ENCODE results near the gene TCF4. TPM values are rescaled to one million over a fixed set of nuclear protein-coding genes. Genes with fewer than 3 reads are reported as not detected.

Gene TCF4
- total and polyA plus RNA-seq, 2 donors (not counting 3 experiments of a cell fraction or from before 2014, with no cell fraction given) = 183 to 390 TPM

- Histone ChIP-seq H3K79me2 (ENCODE audit: control insufficient read depth, insufficient read depth, low read length) (peaks cover 71% of the 10 kb centered on the region), H2AFZ (ENCODE audit: low read depth, low read length) (no peak overlapping the region), H3K9ac (replicated peaks; ENCODE audit: extremely low read depth, insufficient read depth, low read length) (no peak overlapping the region), H3K9me1 (replicated peaks; ENCODE audit: control insufficient read depth, extremely low read depth, insufficient read depth, low read length) (no peaks in the 10 kb centered on the region), H3K4me2 (ENCODE audit: insufficient read depth, low read length) (no peak overlapping the region), H3K27me3 (ENCODE audit: control insufficient read depth in 2 of 2, insufficient read depth in 2 of 2, low read length in 2 of 2) (no peaks in the 10 kb centered on the region), H3K9me3 (replicated peaks; ENCODE audit: control insufficient read depth, insufficient read depth, low read length) (no peaks in the 10 kb centered on the region), H3K4me3 (replicated peaks in 1 of 3; ENCODE audit: insufficient read depth in 1 of 3, low read depth in 1 of 3, low read length in 3 of 3) (no peak overlapping the region), H3K27ac (ENCODE audit: insufficient read depth, low read depth, low read length) (no peak overlapping the region), H4K20me1 (replicated peaks; ENCODE audit: control insufficient read depth, extremely low read depth, insufficient read depth, low read length) (peaks cover 42% of the 10 kb centered on the region), H3K4me1 (ENCODE audit: control insufficient read depth, extremely low read depth, insufficient read depth, low read length) (no peaks in the 10 kb centered on the region), H3K36me3 (ENCODE audit: control insufficient read depth in 2 of 2, extremely low read depth in 1 of 2, insufficient read depth in 2 of 2, low read length in 2 of 2) (peaks cover 0 to 2% of the 10 kb centered on the region in 2 experiments)
- dilution Hi-C loops (cut with MboI; ENCODE audit: extremely low pct_ligation_motif_present, low sequenced_read_pairs) = no loop called here
- CTCF ChIA-PET = interaction anchor here (0.8 kb wide), 1 partner anchor 8 kb away, joined by 3 read pairs; no protein-coding TSS in a partner anchor
- POLR2A ChIA-PET = no interaction called here
- no peak for TF ChIP-seq FOS (IDR thresholded peaks at IDR 0.05; ENCODE audit: borderline replicate concordance, insufficient read depth, low read length)
- BruUV-seq (replicated peaks) = no TSS peak
- intact Hi-C loops (cut with micrococcal nuclease) = no loop called here
- no peak for FAIRE-seq
- DNase-seq (ENCODE audit: low read depth, low spot score) = no peak
Observed at GRCh38 chr18:55302167-55302833, 285.7 kb downstream of the TCF4 start.

- no peak overlapping the region for H3K27ac ChIP-seq (ENCODE audit: insufficient read depth, low read depth, low read length)
- no peaks in the 10 kb centered on the region for H3K27me3 ChIP-seq (ENCODE audit: control insufficient read depth in 2 of 2, insufficient read depth in 2 of 2, low read length in 2 of 2)
- H3K4me1 ChIP-seq (ENCODE audit: control insufficient read depth, extremely low read depth, insufficient read depth, low read length) = no peaks in the 10 kb centered on the region
- dilution Hi-C loops (cut with MboI; ENCODE audit: extremely low pct_ligation_motif_present, low sequenced_read_pairs) (no loop called here), intact Hi-C loops (cut with micrococcal nuclease) (no loop called here)
- peaks cover 41% of the 10 kb centered on the region for H4K20me1 ChIP-seq (replicated peaks; ENCODE audit: control insufficient read depth, extremely low read depth, insufficient read depth, low read length)
- no peaks in the 10 kb centered on the region for H3K9me1 ChIP-seq (replicated peaks; ENCODE audit: control insufficient read depth, extremely low read depth, insufficient read depth, low read length)
- TF ChIP-seq GATA2 (IDR thresholded peaks at IDR 0.05; ENCODE audit: insufficient read depth, insufficient read length, low read depth, low read length) (no peak), EZH2 (IDR thresholded peaks at IDR 0.05; ENCODE audit: borderline replicate concordance, low read depth, low read length, severe bottlenecking) (no peak), MYC (IDR thresholded peaks at IDR 0.05; ENCODE audit: low read depth, low read length) (no peak), POLR2AphosphoS5 (IDR thresholded peaks at IDR 0.05; ENCODE audit: insufficient read depth, low read depth, low read length) (no peak)
- DNase-seq (ENCODE audit: low read depth, low spot score) = no peak
- H3K4me3 ChIP-seq (replicated peaks in 1 of 3; ENCODE audit: insufficient read depth in 1 of 3, low read depth in 1 of 3, low read length in 3 of 3) = no peak overlapping the region
- ChIA-PET POLR2A (no interaction called here), CTCF (interaction anchor here (0.8 kb wide), 1 partner anchor 8 kb away, joined by 3 read pairs; no protein-coding TSS in a partner anchor)
- no peaks in the 10 kb centered on the region for H3K9me3 ChIP-seq (replicated peaks; ENCODE audit: control insufficient read depth, insufficient read depth, low read length)
- peaks cover 67% of the 10 kb centered on the region for H3K79me2 ChIP-seq (ENCODE audit: control insufficient read depth, insufficient read depth, low read length)
- H3K9ac ChIP-seq (replicated peaks; ENCODE audit: extremely low read depth, insufficient read depth, low read length) = no peak overlapping the region
- peaks cover 0 to 2% of the 10 kb centered on the region in 2 experiments for H3K36me3 ChIP-seq (ENCODE audit: control insufficient read depth in 2 of 2, extremely low read depth in 1 of 2, insufficient read depth in 2 of 2, low read length in 2 of 2)
- FAIRE-seq = no peak
- no peak overlapping the region for H2AFZ ChIP-seq (ENCODE audit: low read depth, low read length)
- no TSS peak for BruUV-seq (replicated peaks)
- H3K4me2 ChIP-seq (ENCODE audit: insufficient read depth, low read length) = no peak overlapping the region
Observed at GRCh38 chr18:55301824-55302166, 286.2 kb downstream of the TCF4 start.
